Skeletal muscle cell (primary cell): Measurements from ENCODE around the gene HTR3A.
"Not testable (repeated sequence)": the region's sequence is repeated elsewhere in the genome, so short reads cannot be mapped to it uniquely, and the experiment has no call there.

ENCODE experiments used
- DNase-seq: peaks from one replicate; pipeline ENCODE4 v3.0.0-alpha.2; 2010; ENCODE audit warnings: low read depth
- H3K4me3 ChIP-seq: 2 replicates; pipeline ENCODE4 v1.5.1; 2011; ENCODE audit warnings: low read depth, mild to moderate bottlenecking, control low read depth, low read length, moderate library complexity

Gene HTR3A

GRCh38 chr11:113974741-113975470 lies at the start of gene HTR3A:
Gene HTR3A (plus strand): TSS chr11:113975108. CDS start chr11:113975326, 218 bp downstream.
- no peak for DNase-seq
- H3K4me3 ChIP-seq, result no peak within 1 kb of the TSS

GRCh38 chr11:113926273-113927197 lies 48.4 kb upstream of the HTR3A start:
- no peak overlapping the region for H3K4me3 ChIP-seq
- no peak for DNase-seq

GRCh38 chr11:113928311-113928710 lies 46.6 kb upstream of the HTR3A start:
- no peak for DNase-seq
- H3K4me3 ChIP-seq, result no peak overlapping the region

DNA sequence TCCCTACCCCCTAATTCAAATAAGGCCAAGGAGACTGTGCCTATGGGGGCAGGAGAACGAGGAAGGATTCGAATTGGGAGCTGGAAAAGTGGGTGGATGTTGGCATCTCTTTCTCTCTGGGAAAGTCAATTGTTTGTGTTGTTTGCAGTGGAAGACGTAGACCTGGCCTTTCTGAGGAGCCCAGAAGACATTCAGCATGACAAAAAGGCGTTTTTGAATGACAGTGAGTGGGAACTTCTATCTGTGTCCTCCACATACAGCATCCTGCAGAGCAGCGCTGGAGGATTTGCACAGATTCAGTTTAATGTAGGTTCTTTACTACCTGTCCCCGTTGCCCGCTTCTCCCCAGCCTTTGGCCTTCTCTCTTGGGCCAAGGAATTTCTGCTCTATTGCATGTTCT lies 42.1 kb upstream of the HTR3A start:
- H3K4me3 ChIP-seq, result no peak overlapping the region
- DNase-seq, result no peak

- not testable (repeated sequence) for DNase-seq, H3K4me3 ChIP-seq
These were observed 40.7 kb upstream of the HTR3A start for GRCh38 chr11:113934193-113934592.

- no peak overlapping the region for H3K4me3 ChIP-seq
- DNase-seq, result no peak
These were observed 40.1 kb upstream of the HTR3A start for GRCh38 chr11:113934761-113935160.

- no peak overlapping the region for H3K4me3 ChIP-seq
- DNase-seq, result no peak
These were observed 39.0 kb upstream of the HTR3A start for GRCh38 chr11:113935858-113936257.

GRCh38 chr11:113937918-113938317 lies 37.0 kb upstream of the HTR3A start:
- DNase-seq, result no peak
- no peak overlapping the region for H3K4me3 ChIP-seq

DNA sequence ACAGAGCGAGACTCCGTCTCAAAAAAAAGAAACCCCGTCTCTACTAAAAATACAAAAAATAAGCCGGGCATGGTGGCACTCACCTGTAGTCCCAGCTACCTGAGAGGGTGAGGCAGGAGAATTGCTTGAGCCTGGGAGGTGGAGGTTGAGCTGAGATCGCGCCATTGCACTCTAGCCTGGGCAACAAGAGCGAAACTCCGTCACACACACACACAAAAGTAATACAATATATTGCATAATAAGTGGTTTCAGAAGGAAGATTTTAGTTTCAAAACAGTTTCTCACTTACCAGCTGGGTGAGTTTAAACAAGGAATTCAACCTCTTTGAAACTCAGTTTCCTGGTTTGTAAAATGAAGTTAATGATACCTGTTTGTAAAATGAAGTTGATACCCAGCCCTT lies 32.7 kb upstream of the HTR3A start:
- DNase-seq, result no peak
- H3K4me3 ChIP-seq, result no peak overlapping the region

DNA sequence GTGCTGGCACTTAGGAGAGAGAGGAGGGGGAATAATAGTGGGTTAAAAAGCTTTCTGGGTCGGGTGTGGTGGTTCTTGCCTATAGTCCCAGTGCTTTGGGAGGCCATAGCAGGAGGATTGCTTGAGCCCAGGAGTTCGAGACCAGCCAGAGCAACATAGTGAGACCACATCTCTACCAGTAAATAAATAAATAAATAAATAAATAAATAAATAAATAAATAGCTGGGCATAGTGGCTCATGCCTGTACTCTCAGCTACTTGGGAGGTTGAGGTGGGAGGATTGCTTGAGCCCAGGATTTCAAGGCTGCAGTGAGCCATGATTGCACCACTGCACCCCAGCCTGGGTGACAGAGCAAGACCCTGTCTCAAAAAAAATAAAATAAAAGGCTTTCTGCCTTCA lies 28.7 kb upstream of the HTR3A start:
- DNase-seq, H3K4me3 ChIP-seq: not testable (repeated sequence)

- no peak for DNase-seq
These were observed 26.9 kb upstream of the HTR3A start for GRCh38 chr11:113947994-113948393.

DNA sequence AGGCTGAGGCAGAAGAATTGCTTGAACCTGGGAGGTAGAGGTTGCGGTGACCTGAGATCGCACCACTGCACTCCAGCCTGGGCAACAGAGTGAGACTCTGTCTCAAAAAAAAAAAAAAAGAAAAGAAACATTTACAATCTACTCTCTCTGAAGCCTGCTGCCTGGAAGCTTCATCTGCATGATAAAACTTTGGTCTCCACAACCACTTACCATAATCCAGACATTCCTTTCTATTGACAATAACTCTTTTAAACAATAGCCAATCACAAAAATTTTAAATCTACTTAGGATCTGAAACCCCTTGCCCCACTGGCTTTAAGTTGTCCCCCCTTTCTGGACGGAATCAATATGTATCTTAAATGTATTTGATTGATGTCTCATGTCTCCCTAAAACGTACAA lies 25.0 kb upstream of the HTR3A start:
- no peak for DNase-seq
- no peak overlapping the region for H3K4me3 ChIP-seq

More at GRCh38 chr11:113947994-113948393, 26.9 kb upstream of the HTR3A start:
- H3K4me3 ChIP-seq, result no peak overlapping the region

DNA sequence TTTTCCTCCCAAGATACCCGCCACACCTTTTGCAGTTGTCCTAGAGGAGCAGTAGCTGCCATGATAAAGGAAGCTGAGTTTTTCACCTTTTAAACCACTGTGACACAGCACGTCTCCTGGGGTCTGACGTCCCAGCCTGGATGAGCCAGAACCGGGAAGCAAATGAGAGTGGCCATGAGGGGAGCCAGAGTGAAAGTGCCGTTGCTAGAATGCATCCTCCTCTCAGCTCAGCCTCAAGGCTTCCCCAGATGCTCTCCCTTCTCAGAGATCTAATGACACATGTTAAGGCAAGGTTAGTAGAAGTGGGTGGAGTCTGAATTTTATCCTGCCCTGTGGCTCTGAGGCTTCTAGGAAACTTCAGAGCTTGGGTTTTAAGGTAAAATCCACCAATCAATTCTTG lies 23.4 kb upstream of the HTR3A start:
- DNase-seq, result no peak
- no peak overlapping the region for H3K4me3 ChIP-seq

GRCh38 chr11:113952070-113952469 lies 22.8 kb upstream of the HTR3A start:
- no peak for DNase-seq
- H3K4me3 ChIP-seq, result no peak overlapping the region

GRCh38 chr11:113952588-113952987 lies 22.3 kb upstream of the HTR3A start:
- no peak for DNase-seq

DNA sequence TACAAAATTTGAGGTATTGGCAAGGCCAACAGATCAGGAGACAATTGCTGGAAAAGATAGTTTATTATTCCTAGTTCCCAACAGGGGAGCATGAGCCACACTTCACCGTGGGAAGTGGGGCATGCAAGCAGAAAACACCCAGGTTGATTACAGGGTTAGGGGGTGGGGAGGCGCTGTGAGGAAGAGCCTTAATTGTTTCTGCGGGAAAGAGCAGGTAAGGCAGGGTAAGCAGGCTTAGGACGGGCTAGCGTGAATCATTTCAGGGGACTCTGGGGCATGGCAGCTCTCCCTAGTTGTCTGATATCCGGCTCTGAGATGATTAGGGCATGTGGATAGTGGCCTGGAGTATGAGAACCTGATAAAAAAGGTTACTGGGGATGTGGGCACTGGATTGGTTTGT lies 20.7 kb upstream of the HTR3A start:
- no peak for DNase-seq
- no peak overlapping the region for H3K4me3 ChIP-seq

More at GRCh38 chr11:113952588-113952987, 22.3 kb upstream of the HTR3A start:
- no peak overlapping the region for H3K4me3 ChIP-seq

DNA sequence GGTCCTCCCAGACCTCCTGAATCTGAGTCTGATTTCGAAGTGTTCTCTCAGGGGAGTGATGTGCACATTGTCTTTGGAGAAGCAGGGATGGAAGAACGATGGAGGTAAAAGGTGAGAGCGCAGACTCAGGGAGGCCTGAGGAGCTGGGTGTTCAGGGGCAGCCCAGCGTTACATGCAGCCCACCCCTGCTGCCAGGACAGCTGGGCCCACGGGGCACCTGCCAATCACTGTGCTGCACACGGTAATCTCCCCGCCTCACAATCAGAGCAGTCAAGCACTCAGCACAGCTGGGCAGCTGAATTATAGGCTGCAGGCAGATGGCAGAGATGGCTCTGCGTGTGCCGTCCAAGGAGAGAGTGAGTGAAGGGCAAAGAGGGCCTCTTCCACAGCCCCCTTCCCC lies 17.9 kb upstream of the HTR3A start:
- no peak overlapping the region for H3K4me3 ChIP-seq
- no peak for DNase-seq

DNA sequence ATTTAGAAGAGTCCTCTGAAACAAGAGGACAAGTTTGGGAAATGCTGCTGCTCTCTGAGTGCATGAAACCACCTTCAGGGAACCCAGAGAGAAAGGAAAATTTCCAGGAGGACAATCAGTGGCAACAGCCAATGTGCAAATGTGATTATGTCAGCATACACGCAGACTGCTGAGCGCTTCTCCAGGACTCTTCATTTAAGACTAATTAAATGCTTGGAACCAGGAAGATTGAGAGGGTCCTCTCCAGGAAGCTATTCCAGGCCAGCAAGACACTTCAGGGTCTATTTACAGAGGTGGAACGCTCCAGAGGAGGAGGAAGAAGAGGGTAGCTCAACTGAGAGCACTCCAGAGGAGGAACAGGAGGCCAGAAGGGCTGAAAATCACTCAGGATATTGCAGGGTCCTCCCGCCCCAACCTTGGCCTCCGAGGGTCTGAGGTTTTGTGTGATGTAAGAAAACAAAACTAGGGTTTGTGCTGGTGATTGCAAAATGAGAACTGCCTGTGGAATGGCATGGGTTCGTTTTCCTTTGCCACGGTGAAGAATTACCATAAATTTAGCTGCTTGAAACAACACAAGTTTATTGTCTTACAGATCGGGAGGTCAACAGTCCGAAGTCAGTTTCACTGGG lies 14.1 kb upstream of the HTR3A start:
- no peak overlapping the region for H3K4me3 ChIP-seq
- DNase-seq, result no peak

DNA sequence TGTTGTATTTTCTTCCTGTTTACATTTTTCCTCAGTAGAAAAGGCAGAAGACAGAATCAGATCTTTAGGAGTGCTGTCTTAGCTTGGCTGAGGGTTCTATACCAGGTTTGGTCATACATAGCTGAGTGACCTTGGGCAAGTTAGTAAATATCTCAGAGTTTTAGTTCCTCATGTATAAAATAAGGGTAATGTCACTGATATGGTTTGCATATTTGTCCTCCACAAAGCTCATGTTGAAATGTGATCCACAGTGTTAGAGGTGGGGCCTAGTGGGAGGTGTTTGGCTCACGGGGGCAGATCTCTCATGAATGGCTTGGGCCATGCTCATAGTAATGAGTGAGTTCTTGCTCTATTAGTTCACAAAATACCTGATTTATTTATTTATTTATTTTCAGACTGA lies 7.5 kb upstream of the HTR3A start:
- no peak overlapping the region for H3K4me3 ChIP-seq
- DNase-seq, result no peak

DNA sequence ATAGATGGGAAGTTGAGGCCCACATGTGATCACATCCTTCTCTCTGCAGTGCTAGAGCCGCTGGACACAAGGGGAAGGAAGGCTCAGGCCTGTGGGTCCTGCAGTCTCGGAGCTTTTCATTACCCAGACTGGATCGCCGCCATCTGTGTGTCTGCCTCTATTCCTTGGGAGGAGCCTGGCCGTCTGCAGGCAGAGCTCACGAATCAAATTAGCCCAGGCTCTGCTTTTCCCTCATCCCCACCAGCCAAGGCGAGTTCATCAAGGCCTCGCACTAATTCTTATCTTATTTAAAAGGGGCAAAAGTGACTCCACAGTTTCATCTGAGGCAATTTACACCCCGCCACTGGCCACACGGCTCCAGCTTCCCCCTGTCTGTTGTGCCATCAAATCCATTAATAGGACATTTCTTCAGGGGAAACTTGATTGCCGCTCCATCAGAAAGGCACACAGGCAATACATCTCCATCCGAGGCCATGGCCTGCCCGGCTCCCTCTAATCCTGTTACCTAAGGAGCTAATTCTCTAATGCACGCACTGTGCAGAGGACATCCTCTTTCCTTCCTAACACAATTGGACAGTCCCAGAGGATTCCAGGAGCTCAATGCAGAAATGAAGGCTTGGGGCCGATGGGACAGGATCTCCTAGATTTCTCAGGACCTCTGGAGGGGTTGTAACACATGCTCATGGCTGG lies 3.3 kb upstream of the HTR3A start:
- no peak overlapping the region for H3K4me3 ChIP-seq
- no peak for DNase-seq
